Ascending aorta (tissue), 2 donors: Measurements from ENCODE around the gene FER1L5. TPM values are rescaled to one million over a fixed set of nuclear protein-coding genes. Genes with fewer than 3 reads are reported as not detected.
A peak's percentile ranks its signal among the peaks of the same experiment; 100 is the strongest.
"Not testable (repeated sequence)": the region's sequence is repeated elsewhere in the genome, so short reads cannot be mapped to it uniquely, and the experiment has no call there.

Source experiments
- DNase-seq, 2 donors: peaks; one replicate each; pipeline ENCODE4 v3.0.0-alpha.2; 2019; ENCODE audit warnings: low spot score in 2 of 2
- H3K27ac ChIP-seq, 2 donors: fragments of 200-600 bp; sonication (generic); one replicate each; pipeline ENCODE4 v1.5.1; 2016 to 2017; ENCODE audit warnings: mild to moderate bottlenecking in 1 of 2
- H3K27me3 ChIP-seq: fragments of 200-600 bp; sonication (generic); one replicate; pipeline ENCODE4 v1.5.1; 2017
- H3K36me3 ChIP-seq, 2 donors: fragments of 200-600 bp; sonication (generic); one replicate each; pipeline ENCODE4 v1.5.1; 2016
- H3K4me1 ChIP-seq, 2 donors: fragments of 200-600 bp; sonication (generic); one replicate each; pipeline ENCODE4 v1.5.1; 2016 to 2017; ENCODE audit warnings: mild to moderate bottlenecking in 1 of 2
- H3K4me3 ChIP-seq, 2 donors: fragments of 200-600 bp; sonication (generic); one replicate each; pipeline ENCODE4 v1.5.1; 2016 to 2017; ENCODE audit warnings: mild to moderate bottlenecking in 1 of 2
- H3K9me3 ChIP-seq, 2 donors: fragments of 200-600 bp; sonication (generic); one replicate each; pipeline ENCODE4 v1.5.1; 2016
- CTCF ChIP-seq, 3 experiments: fragments of 200-600 bp in 2 of 3; fragments of 450-650 bp in 1 of 3; sonication (generic) in 2 of 3; IDR thresholded peaks; one replicate each; pipeline ENCODE4 v1.5.1; 2016 to 2019; ENCODE audit warnings: antibody characterized with exemption in 3 of 3, mild to moderate bottlenecking in 1 of 3, moderate library complexity in 1 of 3
- intact Hi-C: fragments of 100-400 bp; cut with DNase I; formaldehyde crosslinking; loops from one replicate; pipeline ENCODE4 v1.15.1; 2023
- total RNA-seq: library from RNA; depleted of rRNA; stranded (reverse); fragments of >200 nt; gene quantifications from one replicate; pipeline ENCODE4 v1.1.0, GENCODE V29; 2016

Gene FER1L5
- total RNA-seq, 1 donor from 2014 or later: not detected

- Histone ChIP-seq H3K9me3 (no peaks in the 10 kb centered on the region), H3K27me3 (no peaks in the 10 kb centered on the region), H3K4me3 (no peak overlapping the region), H3K36me3 (no peaks in the 10 kb centered on the region), H3K4me1 (peaks cover 8 to 12% of the 10 kb centered on the region in 2 donors), H3K27ac (no peak overlapping the region)
- TF ChIP-seq CTCF (IDR thresholded peaks at IDR 0.05): no peak
- no peak for DNase-seq
- intact Hi-C loops: no loop called here
These were observed 20.6 kb downstream of the FER1L5 start for GRCh38 chr2:96663177-96663576.

GRCh38 chr2:96663829-96664228 is 21.3 kb downstream of the FER1L5 start:
- no peak for TF ChIP-seq CTCF (IDR thresholded peaks at IDR 0.05)
- Histone ChIP-seq H3K27ac (peak overlapping the region in 1 of 2 donors; percentile 9), H3K9me3 (no peaks in the 10 kb centered on the region), H3K4me1 (peaks cover 8 to 12% of the 10 kb centered on the region in 2 donors), H3K27me3 (no peaks in the 10 kb centered on the region), H3K4me3 (no peak overlapping the region), H3K36me3 (no peaks in the 10 kb centered on the region)
- no peak for DNase-seq
- intact Hi-C loops: no loop called here

- DNase-seq: no peak
- Histone ChIP-seq H3K27me3 (no peaks in the 10 kb centered on the region), H3K4me3 (no peak overlapping the region), H3K4me1 (peaks cover 8 to 12% of the 10 kb centered on the region in 2 donors), H3K36me3 (no peaks in the 10 kb centered on the region), H3K9me3 (no peaks in the 10 kb centered on the region), H3K27ac (peak overlapping the region; percentile 87 to 92)
- TF ChIP-seq CTCF (IDR thresholded peaks at IDR 0.05): no peak
- intact Hi-C loops: no loop called here
These were observed 21.9 kb downstream of the FER1L5 start for GRCh38 chr2:96664366-96664925.

GRCh38 chr2:96665083-96665569 is 22.6 kb downstream of the FER1L5 start:
- Histone ChIP-seq H3K27me3 (no peaks in the 10 kb centered on the region), H3K4me3 (no peak overlapping the region), H3K4me1 (peaks cover 8 to 12% of the 10 kb centered on the region in 2 donors), H3K9me3 (no peaks in the 10 kb centered on the region), H3K36me3 (no peaks in the 10 kb centered on the region), H3K27ac (peak overlapping the region; percentile 87 to 92)
- no peak for TF ChIP-seq CTCF (IDR thresholded peaks at IDR 0.05)
- DNase-seq: peak in 1 of 2 donors; percentile 85
- intact Hi-C loops: loop anchor here (1.0 to 5.0 kb wide), 3 partner anchors 27 to 95 kb away; partner anchors contain the start of genes CNNM4 and KANSL3

- H3K4me1 ChIP-seq: peaks cover 8 to 12% of the 10 kb centered on the region in 2 donors
- intact Hi-C loops: loop anchor here (1.0 to 5.0 kb wide), 3 partner anchors 27 to 95 kb away; partner anchors contain the start of genes CNNM4 and KANSL3
- not testable (repeated sequence) for H3K9me3 ChIP-seq, H3K27me3 ChIP-seq, H3K36me3 ChIP-seq, DNase-seq, H3K4me3 ChIP-seq
- peak overlapping the region; percentile 87 to 92 for H3K27ac ChIP-seq
These were observed 23.2 kb downstream of the FER1L5 start for GRCh38 chr2:96665717-96666116.

- Histone ChIP-seq H3K9me3 (no peaks in the 10 kb centered on the region), H3K4me3 (no peak overlapping the region), H3K27ac (no peak overlapping the region), H3K36me3 (no peaks in the 10 kb centered on the region), H3K4me1 (peaks cover 8 to 12% of the 10 kb centered on the region in 2 donors), H3K27me3 (no peaks in the 10 kb centered on the region)
- TF ChIP-seq CTCF (IDR thresholded peaks at IDR 0.05): no peak
- no peak for DNase-seq
- intact Hi-C loops: loop anchor here (5.0 kb wide), 1 partner anchor 41 kb away; no protein-coding TSS in a partner anchor
These were observed 26.2 kb downstream of the FER1L5 start for GRCh38 chr2:96668771-96669170.
